Heart left ventricle (tissue), 16 donors: Measurements from ENCODE around the gene OPN3. TPM values are rescaled to one million over a fixed set of nuclear protein-coding genes. Genes with fewer than 3 reads are reported as not detected.

Experiments used
- ATAC-seq, 4 donors: fragments of 200-7000 bp; cut with Tn5 transposase; one replicate each; pipeline ENCODE4 v1.9.1; 2020 to 2022; ENCODE audit warnings: moderate library complexity in 4 of 4, mild to moderate bottlenecking in 3 of 4, moderate number of reproducible peaks in 1 of 4
- DNase-seq, 5 donors: peaks; one replicate each; pipeline ENCODE4 v3.0.0-alpha.2; 2020
- H3K27ac ChIP-seq, 12 donors: fragments of 200-600 bp; sonication (generic) in 4 of 12; one replicate each; pipeline versions ENCODE4 v1.5.0 to v1.8.0; 2016 to 2022; ENCODE audit warnings: mild to moderate bottlenecking in 2 of 12
- H3K27me3 ChIP-seq, 9 donors: fragments of 200-600 bp; sonication (generic) in 2 of 9; one replicate each; pipeline versions ENCODE4 v1.5.1 to v1.8.0; 2016 to 2022; ENCODE audit warnings: mild to moderate bottlenecking in 3 of 9
- H3K36me3 ChIP-seq, 9 donors: fragments of 200-600 bp; sonication (generic) in 2 of 9; one replicate each; pipeline versions ENCODE4 v1.5.0 to v1.8.0; 2018 to 2022; ENCODE audit warnings: mild to moderate bottlenecking in 2 of 9
- H3K4me1 ChIP-seq, 12 donors: fragments of 200-600 bp; sonication (generic) in 4 of 12; one replicate each; pipeline versions ENCODE4 v1.5.0 to v1.8.0; 2016 to 2022; ENCODE audit warnings: mild to moderate bottlenecking in 3 of 12
- H3K4me3 ChIP-seq, 12 donors: fragments of 200-600 bp; sonication (generic) in 4 of 12; one replicate each; pipeline versions ENCODE4 v1.5.0 to v1.8.0; 2017 to 2022; ENCODE audit warnings: mild to moderate bottlenecking in 9 of 12, moderate library complexity in 4 of 12
- H3K9me3 ChIP-seq, 12 donors: fragments of 200-600 bp; sonication (generic) in 4 of 12; one replicate each; pipeline versions ENCODE4 v1.5.0 to v1.8.0; 2016 to 2022; ENCODE audit warnings: mild to moderate bottlenecking in 1 of 12
- POLR2A ChIP-seq, 2 donors: fragments of 450-650 bp; IDR thresholded peaks; one replicate each; pipeline ENCODE4 v1.6.1; 2017; ENCODE audit warnings: antibody characterized with exemption in 2 of 2, mild to moderate bottlenecking in 2 of 2, moderate library complexity in 2 of 2
- WGBS, 4 donors: extraction: QIAGEN DNeasy Blood & Tissue Kit in 2 of 4; methylation state at CpG; one replicate each; pipeline versions ENCODE4 v1.1.5 to v1.1.7; 2013 to 2018; 5-methylcytosine and 5-hydroxymethylcytosine counted together
- intact Hi-C, 10 donors: fragments of 100-400 bp; cut with DNase I; formaldehyde crosslinking; loops; one replicate each; pipeline versions ENCODE4 v1.11.1 to v1.14.2; 2022
- polyA plus RNA-seq, 2 donors: library from polyadenylated mRNA; stranded (reverse); fragments of 200-250 nt; gene quantifications; one replicate each; pipeline ENCODE4 v1.2.3, GENCODE V29; 2013
- total RNA-seq, 9 donors: library from RNA; depleted of rRNA in 2 of 9; stranded (reverse); fragments of >200 nt in 2 of 9; fragmentation: NEBNext Ultra II Directional in 3 of 9; extraction: Animal tissue kit (Norgen Biotek cat#: 25700) in 3 of 9; gene quantifications; one replicate each; pipeline versions ENCODE4 v1.1.0 to v1.2.4, GENCODE V29; 2016 to 2023
- TF ChIP-seq, protein P1 (sequence below), 12 donors: fragments of 200-600 bp; sonication (generic) in 4 of 12; IDR thresholded peaks; one replicate each; pipeline versions ENCODE4 v1.5.0 to v1.8.0; 2018 to 2022; ENCODE audit warnings: antibody characterized with exemption in 12 of 12, mild to moderate bottlenecking in 5 of 12
- donor health status: ischemic (EF 13 %, LVEDD 7.1; RV severe dilation, severe dysfunction).
- donor health status: healthy with polysubstance abuse.
- donor health status: DM: no; HTN: yes; CAD: no.
- donor health status: DM: no; HTN: no; CAD: no.
- donor health status: ischemic (EF 25% LVEDD 6.9; RV normal size, moderate dysfunction).
- donor health status: ischemic (EF 25% LVEDD 5.7; RV mildly dilated, moderate dysfunction).
- donor health status: healthy.
- donor health status: DM: yes; HTN: yes; CAD: no.
- donor health status: ischemic (EF 35%, LVEDD 5.7; RV mildly dilated, moderate dysfunction).
- donor health status: nonischemic (EF 11% LVEDD 7.7; RV severe dilation, severe dysfunction).
- donor health status: DM: yes; HTN: yes; CAD: no.
- donor health status: PGD.
- donor health status: ischemic (EF 29% LVEDD 5.4; RV normal size, mild dysfunction).
- donor health status: nonischemic (EF 23%, LVEDD 6.1; RV moderate dilation, normal function).

OPN3 gene
- total and polyA plus RNA-seq, 11 donors: 3.5 to 13.6 (median 6.2) TPM

DNA sequence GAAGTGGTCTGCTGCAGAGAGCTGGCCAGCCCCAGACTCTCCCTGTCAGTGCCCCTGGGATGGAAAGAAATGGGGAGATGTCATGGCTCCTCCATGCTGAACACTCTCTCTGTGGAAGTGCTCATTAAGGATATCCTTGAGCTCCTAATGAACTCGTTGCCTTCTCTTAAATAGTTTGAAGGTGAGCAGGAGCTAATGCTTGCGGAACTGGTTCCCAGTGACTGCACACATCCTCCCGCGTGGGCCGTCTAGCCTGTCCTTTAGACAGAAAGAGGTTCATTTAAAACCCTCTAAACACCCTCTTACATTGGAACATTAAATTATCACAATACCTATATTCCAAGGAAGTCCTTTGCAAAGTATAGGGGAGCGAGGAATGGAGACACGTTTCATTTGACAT, 6.0 kb upstream of the OPN3 start:
- Histone ChIP-seq H3K36me3 (no peaks in the 10 kb centered on the region), H3K27me3 (peaks cover 0 to 4% (median 0%) of the 10 kb centered on the region in 9 donors), H3K27ac (no peak overlapping the region), H3K9me3 (peaks cover 0 to 23% (median 0%) of the 10 kb centered on the region in 12 donors), H3K4me1 (no peaks in the 10 kb centered on the region), H3K4me3 (no peak overlapping the region)
- no peak for TF ChIP-seq POLR2A (IDR thresholded peaks at IDR 0.05)
- TF ChIP-seq, protein P1, sequence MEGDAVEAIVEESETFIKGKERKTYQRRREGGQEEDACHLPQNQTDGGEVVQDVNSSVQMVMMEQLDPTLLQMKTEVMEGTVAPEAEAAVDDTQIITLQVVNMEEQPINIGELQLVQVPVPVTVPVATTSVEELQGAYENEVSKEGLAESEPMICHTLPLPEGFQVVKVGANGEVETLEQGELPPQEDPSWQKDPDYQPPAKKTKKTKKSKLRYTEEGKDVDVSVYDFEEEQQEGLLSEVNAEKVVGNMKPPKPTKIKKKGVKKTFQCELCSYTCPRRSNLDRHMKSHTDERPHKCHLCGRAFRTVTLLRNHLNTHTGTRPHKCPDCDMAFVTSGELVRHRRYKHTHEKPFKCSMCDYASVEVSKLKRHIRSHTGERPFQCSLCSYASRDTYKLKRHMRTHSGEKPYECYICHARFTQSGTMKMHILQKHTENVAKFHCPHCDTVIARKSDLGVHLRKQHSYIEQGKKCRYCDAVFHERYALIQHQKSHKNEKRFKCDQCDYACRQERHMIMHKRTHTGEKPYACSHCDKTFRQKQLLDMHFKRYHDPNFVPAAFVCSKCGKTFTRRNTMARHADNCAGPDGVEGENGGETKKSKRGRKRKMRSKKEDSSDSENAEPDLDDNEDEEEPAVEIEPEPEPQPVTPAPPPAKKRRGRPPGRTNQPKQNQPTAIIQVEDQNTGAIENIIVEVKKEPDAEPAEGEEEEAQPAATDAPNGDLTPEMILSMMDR (IDR thresholded peaks at IDR 0.05): no peak
- ATAC-seq (no peak), DNase-seq (no peak)
- WGBS, 4 donors: 73 to 83% (median 81%) methylated on average over 7 of the region's 7 CpGs
- intact Hi-C loops: no loop called here

DNA sequence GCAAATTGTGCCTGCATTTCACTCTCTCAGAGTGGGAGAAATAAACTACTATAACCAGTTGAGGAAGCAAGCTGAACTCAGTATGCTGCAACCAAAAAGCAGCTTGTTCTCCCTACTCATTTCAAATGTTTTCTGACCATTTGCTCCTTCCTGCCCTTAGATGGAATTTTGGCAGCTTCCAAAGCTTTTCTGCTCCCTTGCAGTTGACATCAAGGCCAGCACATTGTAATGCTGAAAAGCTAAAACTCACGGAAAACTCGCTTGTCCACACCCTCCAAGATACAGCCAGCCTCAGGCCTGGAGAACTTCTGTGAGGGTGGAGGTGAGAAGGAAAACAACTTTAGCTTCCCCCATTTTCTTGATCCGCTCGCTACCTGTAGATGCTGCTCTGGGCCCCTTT, 5.0 kb upstream of the OPN3 start:
- no peak for ATAC-seq
- no peak overlapping the region for H3K4me3 ChIP-seq
- DNase-seq: no peak
- no peaks in the 10 kb centered on the region for H3K36me3 ChIP-seq
- 66 to 85% (median 72%) methylated on average over 4 of the region's 4 CpGs for WGBS, 4 donors
- intact Hi-C loops: no loop called here
- peaks cover 0 to 23% (median 0%) of the 10 kb centered on the region in 12 donors for H3K9me3 ChIP-seq
- H3K27ac ChIP-seq: no peak overlapping the region
- H3K27me3 ChIP-seq: no peaks in the 10 kb centered on the region
- peaks cover 0 to 6% (median 0%) of the 10 kb centered on the region in 12 donors for H3K4me1 ChIP-seq
- TF ChIP-seq POLR2A (IDR thresholded peaks at IDR 0.05): no peak
- TF ChIP-seq, protein P1 (IDR thresholded peaks at IDR 0.05): no peak

DNA sequence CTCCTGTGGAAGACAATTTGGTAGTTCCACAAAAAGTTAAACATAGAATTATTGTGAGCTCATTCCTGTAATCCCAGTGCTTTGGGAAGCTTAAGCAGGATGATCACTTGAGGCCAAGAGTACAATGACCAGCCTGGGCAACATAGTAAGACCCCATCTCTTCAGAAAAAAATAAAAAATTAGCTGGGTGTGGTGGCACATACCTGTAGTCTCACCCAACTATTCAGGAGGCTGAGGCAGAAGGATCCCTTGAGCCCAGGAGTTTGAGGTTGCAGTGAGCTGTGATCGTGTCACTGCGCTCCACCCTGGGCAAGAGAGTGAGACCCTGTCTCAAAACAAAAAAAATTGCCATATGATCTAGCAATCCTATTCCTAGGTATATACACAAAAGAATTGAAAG, 4.1 kb upstream of the OPN3 start:
- ATAC-seq (no peak), DNase-seq (no peak)
- intact Hi-C loops: loop anchor here in 3 of 10 donors (5.0 kb wide), 2 partner anchors 122 to 203 kb away; partner anchors contain the start of gene EXO1 (in 2 of the 3)
- Histone ChIP-seq H3K27ac (no peak overlapping the region), H3K36me3 (no peaks in the 10 kb centered on the region), H3K9me3 (peaks cover 0 to 22% (median 0%) of the 10 kb centered on the region in 12 donors), H3K4me3 (no peak overlapping the region), H3K4me1 (peaks cover 0 to 7% (median under 1%) of the 10 kb centered on the region in 12 donors), H3K27me3 (no peaks in the 10 kb centered on the region)
- 92 to 100% (median 95%) methylated on average over 2 of the region's 2 CpGs for WGBS, 4 donors
- no peak for TF ChIP-seq POLR2A (IDR thresholded peaks at IDR 0.05)
- TF ChIP-seq, protein P1 (IDR thresholded peaks at IDR 0.05): no peak

DNA sequence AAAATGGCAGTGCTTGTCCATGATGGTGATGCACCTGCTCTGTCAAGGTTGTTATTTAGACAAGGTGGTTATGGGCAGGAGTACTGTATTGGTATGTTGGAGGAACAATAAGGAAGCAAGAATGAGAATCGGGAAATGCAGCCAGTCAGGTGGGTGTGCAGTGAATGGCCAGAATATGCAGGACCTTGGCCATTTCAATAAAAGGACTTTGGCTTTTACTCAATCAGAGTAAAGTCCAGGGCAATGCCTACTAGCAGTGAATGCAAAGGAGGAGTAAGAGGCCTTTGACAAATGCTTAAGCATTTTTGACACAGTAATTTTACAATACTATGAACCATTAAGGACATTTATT, 2.4 kb upstream of the OPN3 start:
- intact Hi-C loops: loop anchor here in 3 of 10 donors (5.0 kb wide), 2 partner anchors 120 to 205 kb away; partner anchors contain the start of gene EXO1 (in 2 of the 3)
- H3K9me3 ChIP-seq: peaks cover 0 to 20% (median 0%) of the 10 kb centered on the region in 12 donors
- peaks cover 0 to 21% (median 9%) of the 10 kb centered on the region in 12 donors for H3K4me1 ChIP-seq
- no peak for DNase-seq
- H3K27me3 ChIP-seq: no peaks in the 10 kb centered on the region
- no peak for TF ChIP-seq POLR2A (IDR thresholded peaks at IDR 0.05)
- TF ChIP-seq, protein P1 (IDR thresholded peaks at IDR 0.05): no peak
- no peak for ATAC-seq
- no peaks in the 10 kb centered on the region for H3K36me3 ChIP-seq
- WGBS, 4 donors: 81 to 100% (median 93%) methylated on average over 1 of the region's 1 CpG
- H3K4me3 ChIP-seq: no peak overlapping the region
- no peak overlapping the region for H3K27ac ChIP-seq
